ENCODE data around the gene FLII. TPM values are rescaled to one million over a fixed set of nuclear protein-coding genes. Genes with fewer than 3 reads are reported as not detected.

Gene FLII
- total RNA-seq, 2 experiments from 2014 or later = 276 to 281 TPM

GRCh38 chr17:18225642-18226283 is 32.8 kb downstream of the FLII start:
- ChIA-PET CTCF (no interaction called here), POLR2A (interaction anchor here (0.6 to 1.9 kb wide), 4 partner anchors 12 to 44 kb away, joined by 3 to 4 read pairs (median 4); no protein-coding TSS in a partner anchor)

GRCh38 chr17:18225121-18225641 is 33.4 kb downstream of the FLII start, which contains the start of gene LLGL1:
TSS of gene LLGL1 (plus strand) at chr17:18225635. CDS start at chr17:18225683, 48 bp downstream.
- peak within 1 kb of the TSS; percentile 82 for H3K27ac Mint-ChIP-seq
- H3K4me1 Mint-ChIP-seq (ENCODE audit: low read depth) = peaks cover 14% of the 10 kb centered on the region
- no peaks in the 10 kb centered on the region for H3K36me3 Mint-ChIP-seq (ENCODE audit: low read depth)
- no peaks in the 10 kb centered on the region for H3K9me3 Mint-ChIP-seq
- TF ChIP-seq CTCF (IDR thresholded peaks at IDR 0.05) = no peak
- H3K27me3 Mint-ChIP-seq = no peaks in the 10 kb centered on the region
- peak; percentile 98 for DNase-seq
- POLR2A ChIA-PET = interaction anchor here (0.6 to 1.9 kb wide), 3 partner anchors 27 to 44 kb away, joined by 3 to 4 read pairs (median 4); no protein-coding TSS in a partner anchor
- intact Hi-C loops (cut with micrococcal nuclease) = no loop called here
- peak; percentile 99 for ATAC-seq
- CTCF ChIA-PET = no interaction called here
- peak within 1 kb of the TSS; percentile 89 for H3K4me3 Mint-ChIP-seq

More at GRCh38 chr17:18225642-18226283, 32.8 kb downstream of the FLII start:
- intact Hi-C loops (cut with micrococcal nuclease) = no loop called here
- Mint-ChIP-seq H3K4me1 (ENCODE audit: low read depth) (peaks cover 14% of the 10 kb centered on the region), H3K36me3 (ENCODE audit: low read depth) (no peaks in the 10 kb centered on the region), H3K27me3 (no peaks in the 10 kb centered on the region), H3K4me3 (peak overlapping the region; percentile 89), H3K27ac (peak overlapping the region; percentile 82), H3K9me3 (no peaks in the 10 kb centered on the region)
- no peak for ATAC-seq
- DNase-seq = peak; percentile 14
- no peak for TF ChIP-seq CTCF (IDR thresholded peaks at IDR 0.05)

GRCh38 chr17:18224387-18225120 is 34.0 kb downstream of the FLII start:
- no peaks in the 10 kb centered on the region for H3K27me3 Mint-ChIP-seq
- H3K27ac Mint-ChIP-seq = peak overlapping the region; percentile 46
- H3K4me1 Mint-ChIP-seq (ENCODE audit: low read depth) = peaks cover 14% of the 10 kb centered on the region
- POLR2A ChIA-PET = interaction anchor here (0.5 to 1.9 kb wide), 3 partner anchors 33 to 93 kb away, joined by 3 to 4 read pairs (median 3); no protein-coding TSS in a partner anchor
- no peak for DNase-seq
- TF ChIP-seq CTCF (IDR thresholded peaks at IDR 0.05) = no peak
- no peaks in the 10 kb centered on the region for H3K36me3 Mint-ChIP-seq (ENCODE audit: low read depth)
- ATAC-seq = no peak
- intact Hi-C loops (cut with micrococcal nuclease) = no loop called here
- H3K4me3 Mint-ChIP-seq = peak overlapping the region; percentile 65
- CTCF ChIA-PET = interaction anchor here (1.3 kb wide), 1 partner anchor 15 kb away, joined by 3 read pairs; no protein-coding TSS in a partner anchor
- H3K9me3 Mint-ChIP-seq = no peaks in the 10 kb centered on the region

- Mint-ChIP-seq H3K4me1 (ENCODE audit: low read depth) (peaks cover 14% of the 10 kb centered on the region), H3K9me3 (no peaks in the 10 kb centered on the region), H3K36me3 (ENCODE audit: low read depth) (no peaks in the 10 kb centered on the region), H3K4me3 (no peak overlapping the region), H3K27me3 (no peaks in the 10 kb centered on the region), H3K27ac (no peak overlapping the region)
- TF ChIP-seq CTCF (IDR thresholded peaks at IDR 0.05) = no peak
- ChIA-PET POLR2A (interaction anchor here (0.5 to 1.9 kb wide), 4 partner anchors 32 to 94 kb away, joined by 3 to 4 read pairs (median 3); no protein-coding TSS in a partner anchor), CTCF (interaction anchor here (0.8 to 1.3 kb wide), 2 partner anchors 16 to 18 kb away, joined by 3 read pairs; no protein-coding TSS in a partner anchor)
- DNase-seq (no peak), ATAC-seq (no peak)
- intact Hi-C loops (cut with micrococcal nuclease) = no loop called here
Measured at GRCh38 chr17:18224053-18224386, 34.5 kb downstream of the FLII start.

Measured in activated CD8-positive, alpha-beta T cell treated with anti-CD3 and anti-CD28 coated beads for 36 hours (primary cell).